HCT116 (cell line): Measurements from ENCODE around the gene PELI1. TPM values are rescaled to one million over a fixed set of nuclear protein-coding genes. Genes with fewer than 3 reads are reported as not detected.

Source experiments
- ATAC-seq: fragments of 200-7000 bp; cut with Tn5 transposase; 2 replicates; pipeline ENCODE4 v1.9.1; 2020; ENCODE audit warnings: mild to moderate bottlenecking, moderate library complexity
- BruUV-seq: library from RNA; stranded (reverse); fragments of 400-500 nt; replicated peaks from 2 replicates; lab custom pipeline; 2021; lab: Mats Ljungman, UMichigan
- CTCF ChIA-PET: fragments of 300-600 bp; sonication (Branson Sonifier 250); formaldehyde crosslinking; loops from one replicate; lab custom pipeline; 2021; ENCODE audit warnings: antibody characterized with exemption; lab: Charles Lee
- POLR2A ChIA-PET: fragments of 300-600, 350-600 bp; sonication (Branson Sonifier 250); formaldehyde crosslinking; loops from one replicate; lab custom pipeline; 2021; ENCODE audit warnings: antibody characterized with exemption; lab: Charles Lee
- RAD21 ChIA-PET, 2 experiments: fragments of 300-600 bp; sonication (Branson Sonifier 250); formaldehyde crosslinking; loops; one replicate each; lab custom pipeline; 2023; ENCODE audit warnings: low total read pairs in 2 of 2; ENCODE audit not compliant: uncharacterized antibody in 2 of 2, unreplicated experiment in 2 of 2, low non-redundant PET in 1 of 2; lab: Charles Lee
- DNase-seq: peaks from one replicate; pipeline ENCODE4 v3.0.0-alpha.2; 2010; ENCODE audit warnings: low read depth, low spot score
- H2AFZ ChIP-seq: fragments of 200-600 bp; shearing (Covaris generic), sonication (generic); 2 replicates; pipeline ENCODE4 v1.6.1; 2017; ENCODE audit warnings: low read depth, mixed run types, mixed read lengths, antibody characterized with exemption, low read length; ENCODE audit not compliant: poor library complexity, severe bottlenecking
- H3K27ac ChIP-seq: 2 replicates; pipeline ENCODE4 v1.5.1; 2012; ENCODE audit warnings: low read depth, low read length
- H3K27me3 ChIP-seq: fragments of 200-600 bp; sonication (generic); 2 replicates; pipeline ENCODE4 v1.6.1; 2016; ENCODE audit warnings: mixed run types, low read length, mixed read lengths; ENCODE audit not compliant: insufficient read depth
- H3K36me3 ChIP-seq, 2 experiments: fragments of 200-500 bp in 1 of 2; fragments of 200-600 bp in 1 of 2; sonication (Bioruptor generic) in 1 of 2; sonication (generic) in 1 of 2; 2 replicates each; pipeline versions ENCODE4 v1.5.1 to v1.6.1; 2014 to 2016; ENCODE audit warnings: low read length in 2 of 2, inconsistent platforms in 1 of 2, mixed read lengths in 1 of 2, mixed run types in 1 of 2; ENCODE audit not compliant: insufficient read depth in 2 of 2, control insufficient read depth in 1 of 2
- H3K4me1 ChIP-seq, 2 experiments: fragments of 200-600 bp in 1 of 2; sonication (generic) in 1 of 2; 2 replicates each; pipeline versions ENCODE4 v1.5.1 to v1.6.1; 2012 to 2017; ENCODE audit warnings: low read length in 2 of 2, inconsistent platforms in 1 of 2, mild to moderate bottlenecking in 1 of 2, mixed read lengths in 1 of 2, mixed run types in 1 of 2, moderate library complexity in 1 of 2; ENCODE audit not compliant: insufficient read depth in 2 of 2, control insufficient read depth in 1 of 2
- H3K4me2 ChIP-seq: fragments of 200-600 bp; sonication (generic); 2 replicates; pipeline ENCODE4 v1.6.1; 2017; ENCODE audit warnings: mixed run types, low read length, mixed read lengths
- H3K4me3 ChIP-seq, 2 experiments: fragments of 200-600 bp in 1 of 2; sonication (generic) in 1 of 2; replicated peaks in 1 of 2; 2 replicates each; pipeline ENCODE4 v1.5.1; 2011 to 2016; ENCODE audit warnings: low read length in 2 of 2, control low read depth in 1 of 2, low read depth in 1 of 2, mild to moderate bottlenecking in 1 of 2, mixed read lengths in 1 of 2, mixed run types in 1 of 2
- H3K79me2 ChIP-seq: fragments of 200-600 bp; sonication (generic); 2 replicates; pipeline ENCODE4 v1.6.1; 2017; ENCODE audit warnings: mild to moderate bottlenecking, mixed run types, low read length, moderate library complexity, mixed read lengths; ENCODE audit not compliant: insufficient read depth
- H3K9ac ChIP-seq: fragments of 200-600 bp; sonication (generic); 2 replicates; pipeline ENCODE4 v1.6.1; 2016; ENCODE audit warnings: low read length, mixed read lengths
- H3K9me2 ChIP-seq: fragments of 200-600 bp; sonication (generic), shearing (Covaris generic); 2 replicates; pipeline ENCODE4 v1.6.1; 2017; ENCODE audit warnings: mixed run types, mild to moderate bottlenecking, moderate library complexity; ENCODE audit not compliant: insufficient read depth
- H3K9me3 ChIP-seq, 2 experiments: fragments of 200-500 bp in 1 of 2; fragments of 200-600 bp in 1 of 2; sonication (Bioruptor generic) in 1 of 2; sonication (generic) in 1 of 2; 2 replicates each; pipeline ENCODE4 v1.6.1; 2014 to 2017; ENCODE audit warnings: low read length in 2 of 2, mixed read lengths in 2 of 2, inconsistent platforms in 1 of 2, low read depth in 1 of 2, mild to moderate bottlenecking in 1 of 2, mixed run types in 1 of 2, moderate library complexity in 1 of 2; ENCODE audit not compliant: control insufficient read depth in 1 of 2, insufficient read depth in 1 of 2
- H4K20me1 ChIP-seq: fragments of 200-600 bp; sonication (generic), shearing (Covaris generic); 2 replicates; pipeline ENCODE4 v1.6.1; 2017; ENCODE audit warnings: mixed run types, mild to moderate bottlenecking, moderate library complexity; ENCODE audit not compliant: insufficient read depth
- CBX3 ChIP-seq: IDR thresholded peaks from 2 replicates; pipeline ENCODE4 v1.6.1; 2012; ENCODE audit warnings: low read depth
- CEBPB ChIP-seq: IDR thresholded peaks from 2 replicates; pipeline ENCODE4 v1.6.1; 2012; ENCODE audit warnings: low read depth
- EGR1 ChIP-seq: IDR thresholded peaks from 2 replicates; pipeline ENCODE4 v1.6.1; 2012; ENCODE audit warnings: low read depth
- ELF1 ChIP-seq: IDR thresholded peaks from 2 replicates; pipeline ENCODE4 v1.6.1; 2012; ENCODE audit warnings: low read depth, borderline replicate concordance
- EZH2phosphoT487 ChIP-seq: fragments of 200-600 bp; IDR thresholded peaks from 2 replicates; pipeline ENCODE4 v1.6.1; 2018; ENCODE audit warnings: antibody characterized with exemption, borderline replicate concordance
- FOSL1 ChIP-seq: IDR thresholded peaks from 2 replicates; pipeline ENCODE4 v1.6.1; 2012; ENCODE audit warnings: low read depth
- POLR2A ChIP-seq: IDR thresholded peaks from 2 replicates; pipeline ENCODE4 v1.7.0; 2011; ENCODE audit warnings: borderline replicate concordance; ENCODE audit not compliant: insufficient read depth, insufficient read length; ENCODE audit errors: extremely low read depth
- POLR2AphosphoS5 ChIP-seq: IDR thresholded peaks from 2 replicates; pipeline ENCODE4 v1.6.1; 2011; ENCODE audit warnings: mild to moderate bottlenecking, low read depth, low read length, moderate library complexity
- RAD21 ChIP-seq: IDR thresholded peaks from 2 replicates; pipeline ENCODE4 v1.6.1; 2012; ENCODE audit warnings: low read depth, mild to moderate bottlenecking
- SP1 ChIP-seq: IDR thresholded peaks from 2 replicates; pipeline ENCODE4 v1.6.1; 2012; ENCODE audit warnings: low read depth
- SRF ChIP-seq: IDR thresholded peaks from 2 replicates; pipeline ENCODE4 v1.6.1; 2012; ENCODE audit warnings: low read depth
- TCF7L2 ChIP-seq: IDR thresholded peaks from 2 replicates; pipeline ENCODE4 v1.7.0; 2011; ENCODE audit warnings: borderline replicate concordance, inconsistent platforms; ENCODE audit not compliant: insufficient read depth, insufficient read length; ENCODE audit errors: extremely low read depth
- ZNF274 ChIP-seq: fragments of 200-500 bp; sonication (Bioruptor generic); IDR thresholded peaks from 2 replicates; pipeline ENCODE4 v1.6.1; 2014; ENCODE audit warnings: mild to moderate bottlenecking, low read depth, low read length, inconsistent platforms
- intact Hi-C: fragments of 100-400 bp; cut with micrococcal nuclease; formaldehyde crosslinking; loops from 2 replicates; pipeline ENCODE4 v1.10.0; 2022
- total RNA-seq: library from RNA; stranded (reverse); gene quantifications from one replicate; pipeline ENCODE4 v1.2.1, GENCODE V29; 2021; ENCODE audit not compliant: unreplicated experiment
- TF ChIP-seq, protein P1 (sequence below): IDR thresholded peaks from 2 replicates; pipeline ENCODE4 v1.6.1; 2012
- TF ChIP-seq, protein P2 (sequence below), 3 experiments: fragments of 200-600 bp in 1 of 3; sonication (generic) in 1 of 3; IDR thresholded peaks in 2 of 3; conservative IDR thresholded peaks in 1 of 3; 2 replicates each; pipeline ENCODE4 v1.5.1; 2012 to 2017; ENCODE audit warnings: low read depth in 2 of 3, low read length in 2 of 3, antibody characterized with exemption in 1 of 3, borderline replicate concordance in 1 of 3, control low read depth in 1 of 3, mild to moderate bottlenecking in 1 of 3, mixed read lengths in 1 of 3, mixed run types in 1 of 3, moderate library complexity in 1 of 3; ENCODE audit not compliant: insufficient read depth in 1 of 3

PELI1 gene
- total RNA-seq, 1 experiment from 2014 or later, result 7.9 TPM

DNA sequence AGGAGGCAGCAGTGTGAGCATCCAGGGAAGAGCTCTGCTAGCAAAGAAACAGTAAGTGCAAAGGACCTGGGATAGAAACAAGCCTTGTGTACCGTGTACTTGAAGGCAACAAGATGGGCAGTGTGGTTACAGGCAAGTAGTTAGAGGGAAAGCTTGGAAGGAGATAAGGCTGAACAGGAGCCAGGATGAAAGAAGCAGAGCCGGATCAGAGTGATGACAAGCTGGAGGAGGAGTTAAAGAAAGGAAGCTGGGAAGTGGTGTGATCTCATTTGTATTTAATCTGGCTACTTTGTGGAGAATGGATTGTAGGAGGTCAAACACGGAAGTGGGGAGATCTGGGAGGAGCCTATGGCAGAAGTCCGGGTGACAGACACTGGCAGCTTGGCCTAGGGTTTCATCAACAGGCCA lies 80.3 kb downstream of the PELI1 start:
- no peaks in the 10 kb centered on the region for H3K4me1 ChIP-seq
- H3K9me2 ChIP-seq, result no peaks in the 10 kb centered on the region
- RAD21 ChIA-PET, result no interaction called here
- H3K4me2 ChIP-seq, result no peak overlapping the region
- H3K27me3 ChIP-seq, result no peaks in the 10 kb centered on the region
- H4K20me1 ChIP-seq, result no peaks in the 10 kb centered on the region
- ATAC-seq (no peak), DNase-seq (no peak)
- intact Hi-C loops, result no loop called here
- POLR2A ChIA-PET, result no interaction called here
- CTCF ChIA-PET, result no interaction called here
- no TSS peak for BruUV-seq
- no peaks in the 10 kb centered on the region for H3K9me3 ChIP-seq
- no peak overlapping the region for H3K27ac ChIP-seq
- no peak for TF ChIP-seq EGR1
- no peak for TF ChIP-seq ZNF274
- no peak for TF ChIP-seq RAD21
- TF ChIP-seq FOSL1, result no peak
- no peak for TF ChIP-seq SP1
- no peaks in the 10 kb centered on the region for H3K36me3 ChIP-seq
- no peaks in the 10 kb centered on the region for H3K79me2 ChIP-seq
- no peak overlapping the region for H3K9ac ChIP-seq
- no peak overlapping the region for H3K4me3 ChIP-seq
- no peak overlapping the region for H2AFZ ChIP-seq

DNA sequence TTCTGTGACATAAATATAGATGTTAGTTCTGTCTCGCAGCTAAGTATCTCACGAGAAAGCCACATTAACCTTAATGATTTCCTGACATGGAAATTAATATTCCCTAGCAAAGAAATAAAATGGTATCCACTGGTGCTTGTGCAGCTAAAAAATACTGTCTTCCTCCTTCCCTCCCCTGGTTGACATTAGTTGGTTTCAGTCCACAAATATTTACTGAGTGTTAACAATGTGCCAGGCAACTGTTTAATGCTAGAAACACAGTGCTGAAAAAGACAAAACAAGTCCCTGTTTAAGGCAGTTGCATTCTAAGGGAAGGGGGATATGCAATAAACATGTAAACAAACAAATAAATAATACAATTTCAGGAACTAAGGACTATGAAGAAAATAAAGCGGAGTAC lies 80.8 kb downstream of the PELI1 start:
- Histone ChIP-seq H3K4me1 (no peaks in the 10 kb centered on the region), H3K36me3 (no peaks in the 10 kb centered on the region), H3K4me3 (no peak overlapping the region), H3K79me2 (no peaks in the 10 kb centered on the region), H2AFZ (no peak overlapping the region), H3K4me2 (no peak overlapping the region), H3K9me2 (no peaks in the 10 kb centered on the region), H3K9me3 (no peaks in the 10 kb centered on the region), H3K27ac (no peak overlapping the region), H4K20me1 (no peaks in the 10 kb centered on the region), H3K27me3 (no peaks in the 10 kb centered on the region)
- ChIA-PET RAD21 (no interaction called here), POLR2A (no interaction called here), CTCF (interaction anchor here (0.9 kb wide), 1 partner anchor 14 kb away, joined by 3 read pairs; no protein-coding TSS in a partner anchor)
- DNase-seq, result no peak
- intact Hi-C loops, result no loop called here
- no peak for ATAC-seq
- no TSS peak for BruUV-seq
- TF ChIP-seq ELF1 (no peak), SRF (no peak), POLR2A (no peak), CBX3 (no peak), POLR2AphosphoS5 (no peak), FOSL1 (no peak), TCF7L2 (no peak), EZH2phosphoT487 (no peak), CEBPB (no peak)
- TF ChIP-seq, protein P1, sequence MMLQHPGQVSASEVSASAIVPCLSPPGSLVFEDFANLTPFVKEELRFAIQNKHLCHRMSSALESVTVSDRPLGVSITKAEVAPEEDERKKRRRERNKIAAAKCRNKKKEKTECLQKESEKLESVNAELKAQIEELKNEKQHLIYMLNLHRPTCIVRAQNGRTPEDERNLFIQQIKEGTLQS, result no peak
- TF ChIP-seq, protein P2, sequence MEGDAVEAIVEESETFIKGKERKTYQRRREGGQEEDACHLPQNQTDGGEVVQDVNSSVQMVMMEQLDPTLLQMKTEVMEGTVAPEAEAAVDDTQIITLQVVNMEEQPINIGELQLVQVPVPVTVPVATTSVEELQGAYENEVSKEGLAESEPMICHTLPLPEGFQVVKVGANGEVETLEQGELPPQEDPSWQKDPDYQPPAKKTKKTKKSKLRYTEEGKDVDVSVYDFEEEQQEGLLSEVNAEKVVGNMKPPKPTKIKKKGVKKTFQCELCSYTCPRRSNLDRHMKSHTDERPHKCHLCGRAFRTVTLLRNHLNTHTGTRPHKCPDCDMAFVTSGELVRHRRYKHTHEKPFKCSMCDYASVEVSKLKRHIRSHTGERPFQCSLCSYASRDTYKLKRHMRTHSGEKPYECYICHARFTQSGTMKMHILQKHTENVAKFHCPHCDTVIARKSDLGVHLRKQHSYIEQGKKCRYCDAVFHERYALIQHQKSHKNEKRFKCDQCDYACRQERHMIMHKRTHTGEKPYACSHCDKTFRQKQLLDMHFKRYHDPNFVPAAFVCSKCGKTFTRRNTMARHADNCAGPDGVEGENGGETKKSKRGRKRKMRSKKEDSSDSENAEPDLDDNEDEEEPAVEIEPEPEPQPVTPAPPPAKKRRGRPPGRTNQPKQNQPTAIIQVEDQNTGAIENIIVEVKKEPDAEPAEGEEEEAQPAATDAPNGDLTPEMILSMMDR (IDR thresholded peaks at IDR 0.05 in 2 of 3, conservative IDR thresholded peaks at IDR 0.05 in 1 of 3; ENCODE audit: borderline replicate concordance in 1 of 3, insufficient read depth in 1 of 3, low read depth in 2 of 3, low read length in 2 of 3), result no peak
- TF ChIP-seq, all 23 proteins: peak for 0
- no peak overlapping the region for H3K9ac ChIP-seq
